OCI-LY3 (cell line): Measurements from ENCODE around the gene SRGN.

Experiments used
- H2AFZ ChIP-seq: fragments of 200-600, 300-600 bp; shearing (Covaris generic); 2 replicates; pipeline ENCODE4 v1.6.0; 2014; ENCODE audit warnings: antibody characterized with exemption, low read depth, low read length
- H3K27ac ChIP-seq: fragments of 200-600, 300-600 bp; sonication (generic); 2 replicates; pipeline ENCODE4 v1.5.1; 2014; ENCODE audit warnings: mild to moderate bottlenecking, low read length, moderate library complexity, mixed read lengths
- H3K27me3 ChIP-seq: fragments of 200-600, 300-600 bp; sonication (generic); 2 replicates; pipeline ENCODE4 v1.6.1; 2014; ENCODE audit warnings: low read depth, low read length, mixed read lengths
- H3K36me3 ChIP-seq: fragments of 200-600, 300-600 bp; sonication (generic); replicated peaks from 2 replicates; pipeline ENCODE3; 2014; ENCODE audit warnings: low read depth, low read length, mixed read lengths
- H3K4me1 ChIP-seq: fragments of 300-600, 200-600 bp; sonication (generic); 2 replicates; pipeline ENCODE4 v1.6.1; 2014; ENCODE audit warnings: low read length, mixed read lengths
- H3K4me2 ChIP-seq: fragments of 200-600, 300-600 bp; sonication (generic); 2 replicates; pipeline ENCODE4 v1.6.1; 2014; ENCODE audit warnings: low read length, mixed read lengths
- H3K4me3 ChIP-seq: fragments of 300-600, 200-600 bp; sonication (generic); 2 replicates; pipeline ENCODE4 v1.5.1; 2014; ENCODE audit warnings: antibody characterized with exemption, mild to moderate bottlenecking, low read length, moderate library complexity
- H3K79me2 ChIP-seq: fragments of 300-600, 200-600 bp; shearing (Covaris generic); 2 replicates; pipeline ENCODE4 v1.6.1; 2014; ENCODE audit warnings: mild to moderate bottlenecking, low read length, mixed read lengths
- H3K9ac ChIP-seq: fragments of 300-600, 200-600 bp; shearing (Covaris generic); 2 replicates; pipeline ENCODE4 v1.6.0; 2014; ENCODE audit warnings: mild to moderate bottlenecking, low read length, moderate library complexity
- H3K9me3 ChIP-seq: fragments of 200-600, 300-600 bp; shearing (Covaris generic); 2 replicates; pipeline ENCODE4 v1.6.1; 2014; ENCODE audit warnings: low read length, mixed read lengths; ENCODE audit not compliant: insufficient read depth
- H4K20me1 ChIP-seq: fragments of 200-600, 300-600 bp; sonication (generic); 2 replicates; pipeline ENCODE4 v1.6.1; 2016; ENCODE audit warnings: low read length, mixed read lengths; ENCODE audit not compliant: insufficient read depth
- CTCF ChIP-seq: fragments of 200-600, 300-600 bp; sonication (generic); IDR thresholded peaks from 2 replicates; pipeline ENCODE4 v1.5.1; 2014; ENCODE audit warnings: antibody characterized with exemption, low read length, low read depth
- EZH2phosphoT487 ChIP-seq: fragments of 200-600 bp; shearing (Covaris generic); IDR thresholded peaks from 2 replicates; pipeline ENCODE4 v1.6.1; 2018; ENCODE audit warnings: antibody characterized with exemption, mixed run types, low read depth

SRGN gene

GRCh38 chr10:69097729-69098128, 9.8 kb downstream of the SRGN start:
- Histone ChIP-seq H3K79me2 (peaks cover 19% of the 10 kb centered on the region), H3K4me3 (no peak overlapping the region), H3K9me3 (no peaks in the 10 kb centered on the region), H3K27me3 (no peaks in the 10 kb centered on the region), H3K9ac (no peak overlapping the region), H3K36me3 (peaks cover 6% of the 10 kb centered on the region), H2AFZ (no peak overlapping the region), H3K27ac (no peak overlapping the region), H3K4me2 (no peak overlapping the region), H3K4me1 (peaks cover 13% of the 10 kb centered on the region), H4K20me1 (peaks cover 46% of the 10 kb centered on the region)
- TF ChIP-seq CTCF (no peak), EZH2phosphoT487 (no peak)

- H3K27ac ChIP-seq: no peak overlapping the region
- peaks cover 31% of the 10 kb centered on the region for H4K20me1 ChIP-seq
- H3K9ac ChIP-seq: no peak overlapping the region
- no peaks in the 10 kb centered on the region for H3K9me3 ChIP-seq
- TF ChIP-seq CTCF (no peak), EZH2phosphoT487 (no peak)
- H3K36me3 ChIP-seq: peaks cover 13% of the 10 kb centered on the region
- H3K79me2 ChIP-seq: peaks cover 8% of the 10 kb centered on the region
- peaks cover 9% of the 10 kb centered on the region for H3K4me1 ChIP-seq
- H2AFZ ChIP-seq: no peak overlapping the region
- no peaks in the 10 kb centered on the region for H3K27me3 ChIP-seq
- H3K4me2 ChIP-seq: no peak overlapping the region
- no peak overlapping the region for H3K4me3 ChIP-seq
These were observed 12.4 kb downstream of the SRGN start for GRCh38 chr10:69100136-69100872.

GRCh38 chr10:69101451-69102095, 13.7 kb downstream of the SRGN start:
- peaks cover 20% of the 10 kb centered on the region for H4K20me1 ChIP-seq
- H3K36me3 ChIP-seq: peaks cover 15% of the 10 kb centered on the region
- H3K27ac ChIP-seq: no peak overlapping the region
- no peak overlapping the region for H3K4me3 ChIP-seq
- TF ChIP-seq CTCF: no peak
- no peak for TF ChIP-seq EZH2phosphoT487
- no peak overlapping the region for H2AFZ ChIP-seq
- H3K79me2 ChIP-seq: peaks cover 2% of the 10 kb centered on the region
- H3K9ac ChIP-seq: no peak overlapping the region
- no peak overlapping the region for H3K4me2 ChIP-seq
- no peaks in the 10 kb centered on the region for H3K27me3 ChIP-seq
- H3K9me3 ChIP-seq: no peaks in the 10 kb centered on the region
- H3K4me1 ChIP-seq: peaks cover under 1% of the 10 kb centered on the region; the same call in 1 of the 2 replicates

- Histone ChIP-seq H3K9ac (no peak overlapping the region), H3K27ac (no peak overlapping the region), H3K27me3 (no peaks in the 10 kb centered on the region), H3K4me1 (no peaks in the 10 kb centered on the region), H3K4me3 (no peak overlapping the region), H4K20me1 (peaks cover 16% of the 10 kb centered on the region), H2AFZ (no peak overlapping the region), H3K4me2 (no peak overlapping the region), H3K9me3 (no peaks in the 10 kb centered on the region), H3K79me2 (no peaks in the 10 kb centered on the region), H3K36me3 (peaks cover 15% of the 10 kb centered on the region)
- TF ChIP-seq EZH2phosphoT487: no peak
- no peak for TF ChIP-seq CTCF
These were observed 14.5 kb downstream of the SRGN start for GRCh38 chr10:69102440-69102839.
